GM12801 (cell line): ENCODE data around the gene ICA1.

Source experiments
- CTCF ChIP-seq: IDR thresholded peaks from one replicate; pipeline ENCODE4 v1.5.1; 2011; ENCODE audit warnings: control low read depth; ENCODE audit not compliant: insufficient read length; ENCODE audit errors: extremely low read depth

Gene ICA1

DNA sequence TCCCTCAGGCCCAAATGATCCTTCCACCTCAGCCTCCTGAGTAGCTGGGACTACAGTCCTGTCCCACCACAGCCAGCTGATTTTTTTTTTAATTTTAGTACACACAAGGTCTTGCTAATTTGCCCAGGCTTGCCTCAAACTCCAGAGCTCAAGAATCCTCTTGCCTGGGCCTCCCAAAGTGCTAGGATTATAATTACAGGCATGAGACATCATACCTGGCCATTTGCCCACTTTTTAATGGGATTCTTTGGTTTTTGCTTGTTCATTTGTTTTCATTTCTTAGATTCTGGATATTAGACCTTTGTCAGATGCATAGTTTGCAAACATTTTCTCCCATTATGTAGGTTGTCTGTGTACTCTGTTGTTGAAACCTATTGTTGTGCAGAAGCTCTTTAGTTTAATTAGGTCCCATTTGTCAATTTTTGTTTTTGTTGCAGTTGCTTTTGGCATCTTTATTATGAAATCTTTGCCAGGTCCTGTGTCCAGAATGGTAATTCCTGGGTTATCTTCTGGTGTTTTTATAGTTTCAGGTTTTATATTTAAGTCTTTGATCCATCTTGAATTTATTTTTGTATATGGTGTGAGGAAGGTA, 198.2 kb downstream of the ICA1 start:
- TF ChIP-seq CTCF, result no peak
